Islet precursor cell (in vitro differentiated cells): Measurements from ENCODE around the gene CTAGE1.
A peak's percentile ranks its signal among the peaks of the same experiment; 100 is the strongest.

Source experiments
- DNase-seq: peaks from one replicate; pipeline ENCODE4 v3.0.0-alpha.2; 2018

CTAGE1 gene

GRCh38 chr18:22387787-22388186 lies 29.9 kb downstream of the CTAGE1 start:
- no peak for DNase-seq

DNA sequence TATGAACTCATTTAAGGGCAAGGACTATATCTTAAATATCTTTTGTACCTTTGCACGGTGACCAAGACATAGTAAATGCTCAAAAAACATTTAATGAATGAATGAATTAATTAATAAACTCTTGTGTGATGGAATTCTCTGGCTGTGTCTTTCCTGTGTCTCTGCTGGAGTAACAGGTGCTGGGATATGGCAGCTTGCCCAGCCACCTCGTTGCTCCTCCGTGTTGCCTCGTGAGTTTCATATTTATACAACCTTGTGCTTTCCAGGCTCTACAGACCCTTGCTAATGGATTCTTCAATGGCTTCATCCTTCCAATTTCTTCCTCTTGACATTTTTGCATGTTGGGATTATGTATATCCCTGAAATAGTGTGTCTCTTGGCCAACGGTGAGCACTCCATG lies 30.4 kb downstream of the CTAGE1 start:
- no peak for DNase-seq

GRCh38 chr18:22385718-22386117 lies 32.0 kb downstream of the CTAGE1 start:
- DNase-seq: no peak

- peak; percentile 63 for DNase-seq
Observed at GRCh38 chr18:22378672-22379282, 38.9 kb downstream of the CTAGE1 start.

GRCh38 chr18:22377769-22378168 lies 39.9 kb downstream of the CTAGE1 start:
- no peak for DNase-seq

DNA sequence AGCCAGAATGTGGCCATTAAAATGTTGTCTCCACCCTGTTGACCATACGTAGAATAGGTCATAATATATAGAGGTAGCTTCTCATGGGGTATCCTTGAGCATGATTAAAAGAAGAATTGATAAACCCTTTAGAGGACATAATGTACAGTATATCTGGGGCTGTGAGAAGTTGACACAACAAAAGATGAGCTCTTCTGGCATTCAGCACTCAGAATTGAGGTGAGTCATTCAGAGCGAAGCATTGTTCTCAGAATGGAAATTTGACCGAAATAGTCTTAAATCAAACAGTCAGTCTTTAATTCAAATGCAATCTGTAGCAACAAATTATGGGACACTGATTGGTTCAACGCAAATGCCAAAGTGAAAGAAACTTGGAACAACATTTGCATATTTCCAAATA lies 47.3 kb downstream of the CTAGE1 start:
- DNase-seq: no peak

DNA sequence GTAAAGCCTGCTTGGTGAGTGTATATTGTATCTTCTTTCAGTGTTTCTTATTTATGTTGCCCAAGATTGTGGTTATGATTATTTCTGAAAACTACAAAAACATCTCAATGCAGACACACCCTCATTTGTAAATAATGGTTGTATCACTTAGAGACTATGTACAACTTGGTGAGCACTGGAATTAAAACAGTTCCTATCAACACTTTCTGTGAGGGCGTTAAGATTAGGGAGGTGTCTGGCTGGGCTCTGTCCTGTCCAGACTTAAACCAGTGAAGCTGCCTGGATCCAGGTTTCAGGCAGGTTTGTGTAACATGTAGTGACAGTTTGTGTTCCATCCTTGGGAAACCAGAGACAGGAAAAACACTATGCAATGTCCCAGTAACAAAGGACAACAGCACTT lies 49.7 kb downstream of the CTAGE1 start:
- no peak for DNase-seq

GRCh38 chr18:22367303-22367702 lies 50.4 kb downstream of the CTAGE1 start:
- DNase-seq: no peak

- no peak for DNase-seq
Observed at GRCh38 chr18:22363867-22364463, 53.8 kb downstream of the CTAGE1 start.
